Esophagus squamous epithelium (tissue), 4 donors: Measurements from ENCODE around the gene KRTAP5-1.

ENCODE experiments used
- CTCF ChIP-seq, 6 experiments: fragments of 450-650 bp in 4 of 6; fragments of 200-600 bp in 2 of 6; sonication (generic) in 2 of 6; IDR thresholded peaks; one replicate each; pipeline ENCODE4 v1.5.1; 2016 to 2019; ENCODE audit warnings: antibody characterized with exemption in 6 of 6, mild to moderate bottlenecking in 4 of 6, moderate library complexity in 4 of 6
- POLR2A ChIP-seq, 4 donors: fragments of 450-650 bp; IDR thresholded peaks; one replicate each; pipeline ENCODE4 v1.6.1; 2017; ENCODE audit warnings: antibody characterized with exemption in 4 of 4, mild to moderate bottlenecking in 4 of 4, moderate library complexity in 3 of 4

GRCh38 chr11:1548221-1549070 is 36.6 kb downstream of the KRTAP5-1 start:
- TF ChIP-seq CTCF (IDR thresholded peaks at IDR 0.05) (no peak), POLR2A (IDR thresholded peaks at IDR 0.05) (no peak)
